ENCODE results near the gene ANKRD22. TPM values are rescaled to one million over a fixed set of nuclear protein-coding genes. Genes with fewer than 3 reads are reported as not detected.

The ANKRD22 gene
- total and polyA plus RNA-seq, 4 donors: 0.38 to 1.0 (median 0.43) TPM

DNA sequence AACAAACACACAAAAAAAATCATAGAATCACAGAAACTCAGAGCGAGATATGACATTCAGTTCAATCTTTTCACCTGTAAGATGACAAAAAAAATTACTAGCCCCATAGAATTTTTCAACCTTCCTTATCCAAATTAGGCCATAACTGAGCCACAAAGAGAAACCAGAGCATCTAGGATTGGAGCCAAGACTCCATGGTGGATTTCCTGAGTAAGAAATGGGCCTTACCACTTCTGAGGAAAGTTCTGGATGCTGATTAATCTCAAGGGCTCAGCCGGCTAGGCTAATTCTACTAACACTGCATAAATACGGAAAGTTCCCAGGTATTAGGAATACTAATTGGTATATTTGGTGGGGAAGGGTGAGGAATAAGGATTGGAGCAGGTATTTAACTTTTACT is 32.4 kb downstream of the ANKRD22 start:
- Histone ChIP-seq H3K9me3 (ENCODE audit: control insufficient read depth in 4 of 4, low read length in 3 of 4) (no peaks in the 10 kb centered on the region), H3K9ac (ENCODE audit: low read depth in 1 of 2, low read length in 2 of 2) (no peak overlapping the region), H3K27ac (ENCODE audit: low read depth in 1 of 2, low read length in 2 of 2) (no peak overlapping the region), H3K4me1 (ENCODE audit: control insufficient read depth in 4 of 4, insufficient read depth in 4 of 4, low read length in 3 of 4) (no peaks in the 10 kb centered on the region), H3K36me3 (ENCODE audit: control insufficient read depth in 4 of 4, insufficient read depth in 3 of 4, low read depth in 1 of 4, low read length in 3 of 4) (no peaks in the 10 kb centered on the region), H3K4me3 (ENCODE audit: low read depth in 1 of 3, low read length in 3 of 3) (no peak overlapping the region), H3K27me3 (ENCODE audit: control insufficient read depth in 4 of 4, insufficient read depth in 4 of 4, low read length in 3 of 4) (no peaks in the 10 kb centered on the region)
- TF ChIP-seq, protein P1, sequence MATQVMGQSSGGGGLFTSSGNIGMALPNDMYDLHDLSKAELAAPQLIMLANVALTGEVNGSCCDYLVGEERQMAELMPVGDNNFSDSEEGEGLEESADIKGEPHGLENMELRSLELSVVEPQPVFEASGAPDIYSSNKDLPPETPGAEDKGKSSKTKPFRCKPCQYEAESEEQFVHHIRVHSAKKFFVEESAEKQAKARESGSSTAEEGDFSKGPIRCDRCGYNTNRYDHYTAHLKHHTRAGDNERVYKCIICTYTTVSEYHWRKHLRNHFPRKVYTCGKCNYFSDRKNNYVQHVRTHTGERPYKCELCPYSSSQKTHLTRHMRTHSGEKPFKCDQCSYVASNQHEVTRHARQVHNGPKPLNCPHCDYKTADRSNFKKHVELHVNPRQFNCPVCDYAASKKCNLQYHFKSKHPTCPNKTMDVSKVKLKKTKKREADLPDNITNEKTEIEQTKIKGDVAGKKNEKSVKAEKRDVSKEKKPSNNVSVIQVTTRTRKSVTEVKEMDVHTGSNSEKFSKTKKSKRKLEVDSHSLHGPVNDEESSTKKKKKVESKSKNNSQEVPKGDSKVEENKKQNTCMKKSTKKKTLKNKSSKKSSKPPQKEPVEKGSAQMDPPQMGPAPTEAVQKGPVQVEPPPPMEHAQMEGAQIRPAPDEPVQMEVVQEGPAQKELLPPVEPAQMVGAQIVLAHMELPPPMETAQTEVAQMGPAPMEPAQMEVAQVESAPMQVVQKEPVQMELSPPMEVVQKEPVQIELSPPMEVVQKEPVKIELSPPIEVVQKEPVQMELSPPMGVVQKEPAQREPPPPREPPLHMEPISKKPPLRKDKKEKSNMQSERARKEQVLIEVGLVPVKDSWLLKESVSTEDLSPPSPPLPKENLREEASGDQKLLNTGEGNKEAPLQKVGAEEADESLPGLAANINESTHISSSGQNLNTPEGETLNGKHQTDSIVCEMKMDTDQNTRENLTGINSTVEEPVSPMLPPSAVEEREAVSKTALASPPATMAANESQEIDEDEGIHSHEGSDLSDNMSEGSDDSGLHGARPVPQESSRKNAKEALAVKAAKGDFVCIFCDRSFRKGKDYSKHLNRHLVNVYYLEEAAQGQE (IDR thresholded peaks at IDR 0.05): no peak
- TF ChIP-seq, protein P2, sequence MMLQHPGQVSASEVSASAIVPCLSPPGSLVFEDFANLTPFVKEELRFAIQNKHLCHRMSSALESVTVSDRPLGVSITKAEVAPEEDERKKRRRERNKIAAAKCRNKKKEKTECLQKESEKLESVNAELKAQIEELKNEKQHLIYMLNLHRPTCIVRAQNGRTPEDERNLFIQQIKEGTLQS (IDR thresholded peaks at IDR 0.05): no peak
- TF ChIP-seq TAF1 (conservative IDR thresholded peaks at IDR 0.05) (no peak), FOXA2 (IDR thresholded peaks at IDR 0.05) (no peak)
- TF ChIP-seq, protein P3, sequence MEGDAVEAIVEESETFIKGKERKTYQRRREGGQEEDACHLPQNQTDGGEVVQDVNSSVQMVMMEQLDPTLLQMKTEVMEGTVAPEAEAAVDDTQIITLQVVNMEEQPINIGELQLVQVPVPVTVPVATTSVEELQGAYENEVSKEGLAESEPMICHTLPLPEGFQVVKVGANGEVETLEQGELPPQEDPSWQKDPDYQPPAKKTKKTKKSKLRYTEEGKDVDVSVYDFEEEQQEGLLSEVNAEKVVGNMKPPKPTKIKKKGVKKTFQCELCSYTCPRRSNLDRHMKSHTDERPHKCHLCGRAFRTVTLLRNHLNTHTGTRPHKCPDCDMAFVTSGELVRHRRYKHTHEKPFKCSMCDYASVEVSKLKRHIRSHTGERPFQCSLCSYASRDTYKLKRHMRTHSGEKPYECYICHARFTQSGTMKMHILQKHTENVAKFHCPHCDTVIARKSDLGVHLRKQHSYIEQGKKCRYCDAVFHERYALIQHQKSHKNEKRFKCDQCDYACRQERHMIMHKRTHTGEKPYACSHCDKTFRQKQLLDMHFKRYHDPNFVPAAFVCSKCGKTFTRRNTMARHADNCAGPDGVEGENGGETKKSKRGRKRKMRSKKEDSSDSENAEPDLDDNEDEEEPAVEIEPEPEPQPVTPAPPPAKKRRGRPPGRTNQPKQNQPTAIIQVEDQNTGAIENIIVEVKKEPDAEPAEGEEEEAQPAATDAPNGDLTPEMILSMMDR (IDR thresholded peaks at IDR 0.05; ENCODE audit: low read depth, low read length, missing input control): no peak
- 90% methylated on average over 3 of the region's 3 CpGs for WGBS
- no peak for DNase-seq (ENCODE audit: low spot score)

DNA sequence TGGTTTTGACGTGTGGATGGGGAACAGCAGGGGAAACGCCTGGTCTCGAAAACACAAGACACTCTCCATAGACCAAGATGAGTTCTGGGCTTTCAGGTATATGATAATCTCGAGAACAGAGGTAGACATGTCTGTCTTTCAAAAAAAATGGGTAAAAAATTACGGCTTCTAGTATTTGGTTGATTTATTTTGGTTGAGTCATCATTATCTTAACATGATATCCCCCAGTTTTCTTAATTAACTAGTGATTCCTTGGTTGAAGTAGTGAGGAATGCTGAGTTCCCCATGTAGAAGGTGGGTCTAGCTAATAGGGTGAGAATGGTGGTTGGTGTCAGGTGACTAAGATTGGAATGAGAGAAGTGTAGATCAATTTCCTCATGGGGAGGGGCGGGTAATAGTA is 38.4 kb downstream of the ANKRD22 start:
- Histone ChIP-seq H3K9me3 (ENCODE audit: control insufficient read depth in 4 of 4, low read length in 3 of 4) (no peaks in the 10 kb centered on the region), H3K4me3 (ENCODE audit: low read depth in 1 of 3, low read length in 3 of 3) (no peak overlapping the region), H3K27me3 (ENCODE audit: control insufficient read depth in 4 of 4, insufficient read depth in 4 of 4, low read length in 3 of 4) (peaks cover 0 to 2% (median 0%) of the 10 kb centered on the region in 4 donors), H3K9ac (ENCODE audit: low read depth in 1 of 2, low read length in 2 of 2) (no peak overlapping the region), H3K36me3 (ENCODE audit: control insufficient read depth in 4 of 4, insufficient read depth in 3 of 4, low read depth in 1 of 4, low read length in 3 of 4) (no peaks in the 10 kb centered on the region), H3K27ac (ENCODE audit: low read depth in 1 of 2, low read length in 2 of 2) (no peak overlapping the region), H3K4me1 (ENCODE audit: control insufficient read depth in 4 of 4, insufficient read depth in 4 of 4, low read length in 3 of 4) (no peaks in the 10 kb centered on the region)
- DNase-seq (ENCODE audit: low spot score): no peak
- no peak for TF ChIP-seq HNF4A (conservative IDR thresholded peaks at IDR 0.05)
- no peak for TF ChIP-seq HNF4G (IDR thresholded peaks at IDR 0.05)
- TF ChIP-seq, protein P4, sequence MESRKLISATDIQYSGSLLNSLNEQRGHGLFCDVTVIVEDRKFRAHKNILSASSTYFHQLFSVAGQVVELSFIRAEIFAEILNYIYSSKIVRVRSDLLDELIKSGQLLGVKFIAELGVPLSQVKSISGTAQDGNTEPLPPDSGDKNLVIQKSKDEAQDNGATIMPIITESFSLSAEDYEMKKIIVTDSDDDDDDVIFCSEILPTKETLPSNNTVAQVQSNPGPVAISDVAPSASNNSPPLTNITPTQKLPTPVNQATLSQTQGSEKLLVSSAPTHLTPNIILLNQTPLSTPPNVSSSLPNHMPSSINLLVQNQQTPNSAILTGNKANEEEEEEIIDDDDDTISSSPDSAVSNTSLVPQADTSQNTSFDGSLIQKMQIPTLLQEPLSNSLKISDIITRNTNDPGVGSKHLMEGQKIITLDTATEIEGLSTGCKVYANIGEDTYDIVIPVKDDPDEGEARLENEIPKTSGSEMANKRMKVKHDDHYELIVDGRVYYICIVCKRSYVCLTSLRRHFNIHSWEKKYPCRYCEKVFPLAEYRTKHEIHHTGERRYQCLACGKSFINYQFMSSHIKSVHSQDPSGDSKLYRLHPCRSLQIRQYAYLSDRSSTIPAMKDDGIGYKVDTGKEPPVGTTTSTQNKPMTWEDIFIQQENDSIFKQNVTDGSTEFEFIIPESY (IDR thresholded peaks at IDR 0.05): no peak
- TF ChIP-seq YY1 (IDR thresholded peaks at IDR 0.05): no peak
- no peak for TF ChIP-seq GABPA (IDR thresholded peaks at IDR 0.05 in 1 of 2, conservative IDR thresholded peaks at IDR 0.05 in 1 of 2)
- 90% methylated on average over 6 of the region's 6 CpGs for WGBS

All from liver (tissue), 9 donors.